Loucy (cell line): ENCODE measurements around the gene PKM.

Experiments
- H2AFZ ChIP-seq: fragments of 200-600 bp; sonication (generic); 2 replicates; pipeline ENCODE4 v1.6.0; 2016; ENCODE audit warnings: antibody characterized with exemption, mild to moderate bottlenecking, low read length, moderate library complexity
- H3F3A ChIP-seq: fragments of 200-600 bp; 2 replicates; pipeline ENCODE4 v1.6.0; 2016; ENCODE audit warnings: antibody characterized with exemption, low read depth, mild to moderate bottlenecking
- H3K27me3 ChIP-seq: fragments of 200-600 bp; sonication (generic); 2 replicates; pipeline ENCODE4 v1.6.1; 2014; ENCODE audit warnings: low read length, mild to moderate bottlenecking; ENCODE audit not compliant: insufficient read depth, poor library complexity, severe bottlenecking
- H3K36me3 ChIP-seq: fragments of 200-600 bp; sonication (generic); 2 replicates; pipeline ENCODE4 v1.6.1; 2016; ENCODE audit warnings: low read length; ENCODE audit not compliant: insufficient read depth
- H3K4me1 ChIP-seq: fragments of 200-600 bp; sonication (generic); 2 replicates; pipeline ENCODE4 v1.5.1; 2014; ENCODE audit warnings: low read length, mild to moderate bottlenecking; ENCODE audit not compliant: insufficient read depth, poor library complexity, severe bottlenecking
- H3K4me2 ChIP-seq: fragments of 200-600 bp; sonication (generic); 2 replicates; pipeline ENCODE4 v1.6.0; 2014; ENCODE audit warnings: antibody characterized with exemption, low read length, low read depth, mild to moderate bottlenecking; ENCODE audit not compliant: poor library complexity, severe bottlenecking
- H3K4me3 ChIP-seq: fragments of 200-600 bp; sonication (generic); 2 replicates; pipeline ENCODE4 v1.5.1; 2014; ENCODE audit warnings: low read length, mild to moderate bottlenecking, mixed read lengths; ENCODE audit not compliant: poor library complexity, severe bottlenecking
- H3K79me2 ChIP-seq: fragments of 200-600 bp; sonication (generic); 2 replicates; pipeline ENCODE4 v1.6.1; 2014; ENCODE audit warnings: low read length; ENCODE audit not compliant: insufficient read depth
- H3K9ac ChIP-seq: fragments of 200-600 bp; sonication (generic); 2 replicates; pipeline ENCODE4 v1.6.0; 2014; ENCODE audit warnings: mild to moderate bottlenecking, low read depth, low read length, moderate library complexity; ENCODE audit not compliant: poor library complexity, severe bottlenecking
- H3K9me2 ChIP-seq: fragments of 200-600 bp; sonication (generic); replicated peaks from 2 replicates; pipeline ENCODE4 v1.6.1; 2016; ENCODE audit warnings: low read depth, low read length, mixed read lengths
- H3K9me3 ChIP-seq: fragments of 200-600 bp; sonication (generic); 2 replicates; pipeline ENCODE4 v1.6.1; 2014; ENCODE audit warnings: mild to moderate bottlenecking, antibody characterized with exemption, low read length, low read depth; ENCODE audit not compliant: insufficient read depth
- H4K20me1 ChIP-seq: fragments of 200-600 bp; sonication (generic); 2 replicates; pipeline ENCODE4 v1.6.0; 2014; ENCODE audit warnings: antibody characterized with exemption, low read length, mild to moderate bottlenecking; ENCODE audit not compliant: insufficient read depth, poor library complexity, severe bottlenecking
- CTCF ChIP-seq: fragments of 200-600 bp; sonication (generic); conservative IDR thresholded peaks from 2 replicates; pipeline ENCODE4 v1.5.1; 2014; ENCODE audit warnings: mild to moderate bottlenecking, antibody characterized with exemption, low read length
- EZH2phosphoT487 ChIP-seq: fragments of 200-600 bp; IDR thresholded peaks from 2 replicates; pipeline ENCODE4 v1.6.1; 2018; ENCODE audit warnings: antibody characterized with exemption, mild to moderate bottlenecking, moderate library complexity, borderline replicate concordance

PKM gene

GRCh38 chr15:72207558-72208085 lies 23.4 kb downstream of the PKM start:
- peaks cover 53% of the 10 kb centered on the region for H3K79me2 ChIP-seq
- peaks cover 98% of the 10 kb centered on the region for H3K36me3 ChIP-seq

GRCh38 chr15:72206677-72207000 lies 24.4 kb downstream of the PKM start:
- peaks cover 86% of the 10 kb centered on the region for H4K20me1 ChIP-seq
- no peaks in the 10 kb centered on the region for H3K9me2 ChIP-seq
- H3K27me3 ChIP-seq, result no peaks in the 10 kb centered on the region
- peaks cover 10% of the 10 kb centered on the region for H3K4me1 ChIP-seq
- H3K4me3 ChIP-seq, result no peak overlapping the region
- H3K79me2 ChIP-seq, result peaks cover 43% of the 10 kb centered on the region
- no peak for TF ChIP-seq EZH2phosphoT487
- TF ChIP-seq CTCF, result no peak
- H3F3A ChIP-seq, result no peaks in the 10 kb centered on the region
- peaks cover 98% of the 10 kb centered on the region for H3K36me3 ChIP-seq
- no peak overlapping the region for H2AFZ ChIP-seq
- H3K9ac ChIP-seq, result no peak overlapping the region
- no peaks in the 10 kb centered on the region for H3K9me3 ChIP-seq
- H3K4me2 ChIP-seq, result no peak overlapping the region

More at GRCh38 chr15:72207558-72208085, 23.4 kb downstream of the PKM start:
- Histone ChIP-seq H3K4me3 (no peak overlapping the region), H3K4me1 (peaks cover 10% of the 10 kb centered on the region), H2AFZ (no peak overlapping the region), H3K27me3 (no peaks in the 10 kb centered on the region), H3K4me2 (no peak overlapping the region), H4K20me1 (peaks cover 90% of the 10 kb centered on the region), H3K9ac (no peak overlapping the region), H3F3A (no peaks in the 10 kb centered on the region), H3K9me3 (no peaks in the 10 kb centered on the region), H3K9me2 (no peaks in the 10 kb centered on the region)
- no peak for TF ChIP-seq CTCF
- TF ChIP-seq EZH2phosphoT487, result no peak

GRCh38 chr15:72205896-72206676 lies 24.9 kb downstream of the PKM start:
- Histone ChIP-seq H3K9me3 (no peaks in the 10 kb centered on the region), H3K4me1 (peaks cover 10% of the 10 kb centered on the region), H3F3A (no peaks in the 10 kb centered on the region), H3K9ac (no peak overlapping the region), H3K4me3 (no peak overlapping the region), H3K4me2 (no peak overlapping the region), H3K79me2 (peaks cover 38% of the 10 kb centered on the region; the same call in 1 of the 2 replicates), H3K9me2 (no peaks in the 10 kb centered on the region), H2AFZ (no peak overlapping the region), H4K20me1 (peaks cover 83% of the 10 kb centered on the region), H3K36me3 (peaks cover 98% of the 10 kb centered on the region), H3K27me3 (no peaks in the 10 kb centered on the region)
- TF ChIP-seq EZH2phosphoT487 (no peak), CTCF (no peak)
